COR-L47 (cell line): ENCODE results near the gene SEMA5A.

ENCODE experiments used
- DNase-seq: peaks from one replicate; lab custom pipeline; 2025; lab: John Stamatoyannopoulos, UW

The SEMA5A gene

DNA sequence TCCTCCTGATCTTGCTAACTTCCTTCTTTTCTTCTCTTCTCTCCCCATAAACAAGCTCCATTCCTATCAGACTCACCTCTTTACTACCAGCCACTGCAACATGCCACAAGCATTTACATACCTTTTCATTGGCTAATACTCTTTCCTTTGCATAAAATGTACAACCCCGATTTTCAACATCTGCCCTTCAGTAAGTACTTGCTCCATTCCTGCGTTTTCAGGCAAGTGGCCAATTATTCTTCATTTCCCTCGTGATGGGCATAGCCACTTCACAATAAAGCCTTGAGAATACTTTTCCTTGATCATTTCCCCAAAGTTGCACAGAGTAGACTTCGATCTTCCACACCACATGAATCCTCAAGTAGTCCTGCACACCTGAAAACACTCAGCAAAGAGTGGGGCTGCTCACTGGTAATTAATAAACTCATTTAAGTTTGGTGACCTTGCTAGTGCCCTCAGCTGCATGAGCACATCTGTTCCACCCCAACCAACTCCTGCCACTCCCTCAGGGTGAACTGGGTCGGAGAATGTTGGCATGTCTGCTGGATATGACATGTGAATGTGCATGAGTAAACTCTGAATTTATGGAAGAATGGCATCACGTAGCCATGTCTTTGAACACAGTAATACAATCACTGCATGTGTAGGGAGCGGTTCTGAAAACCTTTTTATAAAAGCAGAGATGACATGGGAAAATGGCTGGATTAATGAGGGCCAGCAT lies 535.8 kb downstream of the SEMA5A start:
- no peak for DNase-seq

DNA sequence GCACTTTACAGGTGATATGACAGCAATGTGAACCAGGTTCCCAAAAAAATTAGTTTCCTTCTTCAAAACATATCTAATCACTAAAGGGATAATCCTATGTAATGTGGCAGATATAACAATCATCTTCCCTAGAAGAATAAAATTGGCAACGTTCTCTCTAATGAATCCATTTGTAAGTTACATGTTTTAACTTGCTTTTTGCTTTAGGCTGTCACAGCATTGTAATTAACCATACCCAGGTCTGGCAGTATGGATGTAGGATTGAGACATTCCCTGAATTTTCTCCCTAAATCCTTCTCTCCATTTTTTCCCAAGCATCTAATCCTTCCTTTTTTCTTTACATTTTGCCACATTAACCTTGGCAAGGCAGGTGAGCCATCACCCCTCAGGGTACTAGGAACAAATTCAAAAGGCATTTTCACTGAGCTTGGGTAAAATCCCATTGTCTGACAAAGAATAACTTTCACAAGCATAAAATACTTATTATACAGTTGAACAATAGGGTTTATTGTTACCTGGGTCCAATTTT lies 548.3 kb downstream of the SEMA5A start:
- no peak for DNase-seq

DNA sequence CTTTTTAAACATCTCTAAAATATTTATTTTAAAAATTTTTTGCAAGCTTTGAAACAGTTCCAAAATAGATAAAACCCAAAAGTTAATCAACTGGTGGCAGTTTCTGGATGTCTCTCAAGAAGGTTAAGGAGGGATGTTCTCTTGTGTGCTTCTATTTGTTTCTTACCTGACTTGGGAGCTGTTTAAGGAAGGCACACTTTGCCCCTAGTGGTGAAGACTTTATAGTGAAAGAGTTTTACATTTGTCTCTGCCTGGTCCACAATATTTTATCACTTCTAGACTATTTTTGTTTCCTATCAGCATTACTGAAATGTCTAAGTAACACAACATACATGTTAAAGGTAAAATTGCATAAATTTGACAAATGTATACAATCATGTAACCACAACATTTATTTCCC lies 552.8 kb downstream of the SEMA5A start:
- DNase-seq, result no peak
